K562 (cell line): ENCODE measurements around the gene PPP4C. TPM values are rescaled to one million over a fixed set of nuclear protein-coding genes. Genes with fewer than 3 reads are reported as not detected.

Experiments used
- ATF7 ChIP-seq: fragments of 450-650 bp; IDR thresholded peaks from 2 replicates; pipeline ENCODE4 v1.7.1; 2014; ENCODE audit warnings: mild to moderate bottlenecking, moderate library complexity
- FOXK2 ChIP-seq, 2 experiments: fragments of 450-650 bp; IDR thresholded peaks in 1 of 2; conservative IDR thresholded peaks in 1 of 2; 2 replicates each; pipeline ENCODE4 v1.6.1; 2016; ENCODE audit warnings: low read depth in 2 of 2, mild to moderate bottlenecking in 1 of 2
- HIVEP1 ChIP-seq: fragments of 250-450 bp; sonication (Bioruptor Pico); IDR thresholded peaks from 2 replicates; pipeline ENCODE4 v1.4.0; 2020; ENCODE audit warnings: mild to moderate bottlenecking
- JUNB ChIP-seq: fragments of 450-650 bp; formaldehyde crosslinking; conservative IDR thresholded peaks from 2 replicates; pipeline ENCODE4 v1.4.0; 2020; ENCODE audit warnings: mild to moderate bottlenecking
- NFE2L1 ChIP-seq: fragments of 450-650 bp; IDR thresholded peaks from 2 replicates; pipeline ENCODE4 v1.6.1; 2016; ENCODE audit warnings: missing genetic modification characterization, low read depth, mild to moderate bottlenecking, missing compliant biosample characterization, moderate library complexity, borderline replicate concordance
- NR2C2 ChIP-seq, 2 experiments: fragments of 200-800 bp in 1 of 2; sonication (Bioruptor generic) in 1 of 2; sonication (generic) in 1 of 2; formaldehyde crosslinking in 1 of 2; IDR thresholded peaks; 2 replicates each; pipeline versions ENCODE4 v1.6.1 to v1.8.0; 2016 to 2022; ENCODE audit warnings: mild to moderate bottlenecking in 1 of 2, missing compliant biosample characterization in 1 of 2, missing genetic modification characterization in 1 of 2, missing genetic modification reagents in 1 of 2
- PHF8 ChIP-seq: fragments of 200-600 bp; sonication (generic); IDR thresholded peaks from 2 replicates; pipeline ENCODE4 v1.6.1; 2012; ENCODE audit warnings: mixed run types, mild to moderate bottlenecking, inconsistent platforms, low read length, moderate library complexity, borderline replicate concordance
- SRSF7 ChIP-seq: fragments of 200-400 bp; formaldehyde crosslinking; optimal IDR thresholded peaks from 2 replicates; pipeline ENCODE3; 2017; ENCODE audit warnings: mild to moderate bottlenecking, low read depth, low read length
- SRSF9 ChIP-seq: fragments of 200-400 bp; formaldehyde crosslinking; IDR thresholded peaks from 2 replicates; pipeline ENCODE4 v1.6.1; 2017; ENCODE audit warnings: low read depth, low read length, borderline replicate concordance
- TFAM ChIP-seq: fragments of 250-450 bp; sonication (Bioruptor Pico); conservative IDR thresholded peaks from 2 replicates; pipeline ENCODE4 v1.5.0; 2021; ENCODE audit warnings: mild to moderate bottlenecking, moderate library complexity
- polyA plus RNA-seq, 8 experiments: library from polyadenylated mRNA; depleted of rRNA in 4 of 8; stranded (reverse) in 5 of 8; unstranded in 3 of 8; fragments of >200 nt; fragmentation: Nextera tagmentation in 2 of 8; fragmentation: Illumina TruSeq in 1 of 8; extraction: Ambion mirVana in 2 of 8; extraction: Trizol in 1 of 8; gene quantifications; 2 replicates each; pipeline versions ENCODE4 v1.2.1 to v1.2.3, GENCODE V29; 2011 to 2014; ENCODE audit warnings: inconsistent platforms in 1 of 8, missing spikeins in 1 of 8
- total RNA-seq, 7 experiments: library from RNA; depleted of rRNA in 6 of 7; stranded (reverse); fragments of >200 nt in 6 of 7; fragmentation: Illumina TruSeq in 2 of 7; extraction: Trizol in 2 of 7; gene quantifications; 2 replicates each; pipeline versions ENCODE4 v1.2.1 to v1.2.3, GENCODE V29; 2011 to 2021; ENCODE audit warnings: low replicate concordance in 1 of 7
- TF ChIP-seq, protein P1 (sequence below): fragments of 250-450 bp; sonication (Bioruptor Pico); IDR thresholded peaks from 2 replicates; pipeline ENCODE4 v1.4.0; 2020; ENCODE audit warnings: mild to moderate bottlenecking
- TF ChIP-seq, protein P2 (sequence below): sonication (generic); formaldehyde crosslinking; IDR thresholded peaks from 2 replicates; pipeline ENCODE4 v1.9.0; 2022; ENCODE audit warnings: mild to moderate bottlenecking, missing genetic modification reagents

Gene PPP4C
- total and polyA plus RNA-seq, 9 of the 15 experiments (the other 6 are each of a cell fraction or from before 2014, with no cell fraction given) = 3.5 to 183 (median 131) TPM

DNA sequence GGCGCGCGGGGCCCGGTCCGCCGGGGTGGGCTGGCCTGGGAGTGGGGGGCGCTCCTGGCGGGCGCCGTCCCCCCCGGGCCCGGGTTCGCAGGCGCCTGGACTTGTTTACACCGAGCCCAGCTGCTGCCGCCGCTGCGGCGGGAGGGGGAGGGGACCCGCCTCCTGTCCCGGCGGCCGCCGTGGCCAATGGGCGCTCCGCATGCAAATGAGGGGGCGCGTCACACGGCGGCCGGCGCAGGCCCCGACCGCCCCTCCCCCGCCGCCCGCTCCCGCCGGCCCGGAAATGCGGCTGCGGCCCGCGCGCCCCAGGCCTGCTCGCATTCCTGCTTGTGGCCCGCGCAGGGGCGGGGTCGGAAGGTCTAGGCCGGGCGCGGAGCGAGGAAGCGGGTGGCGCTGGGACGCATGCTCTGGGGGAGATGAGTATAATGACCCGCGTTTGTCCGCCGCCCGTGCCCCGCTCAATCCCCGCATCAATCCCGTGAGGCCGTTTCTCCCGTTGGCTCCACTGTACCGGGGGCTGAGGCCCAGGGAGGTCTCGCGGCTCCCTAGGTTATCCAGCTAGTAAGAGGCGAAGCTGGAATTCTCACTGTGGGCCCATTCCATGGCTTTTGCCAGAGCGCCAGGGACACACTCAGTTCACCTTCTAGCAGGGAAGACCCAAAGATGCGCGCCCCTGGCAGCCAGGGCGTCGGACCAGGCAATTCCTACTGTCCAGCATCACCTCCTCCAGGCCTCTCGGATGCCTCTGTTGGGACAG is 20.5 kb downstream of the PPP4C start, which contains the start of gene YPEL3 (continued):
- no peak for TF ChIP-seq NR2C2 (CRISPR knock-in tag; IDR thresholded peaks at IDR 0.05)
- TF ChIP-seq NR2C2 (tag; IDR thresholded peaks at IDR 0.05) = peak; percentile 40; the same call in 1 of the 2 replicates
- TF ChIP-seq, protein P1, sequence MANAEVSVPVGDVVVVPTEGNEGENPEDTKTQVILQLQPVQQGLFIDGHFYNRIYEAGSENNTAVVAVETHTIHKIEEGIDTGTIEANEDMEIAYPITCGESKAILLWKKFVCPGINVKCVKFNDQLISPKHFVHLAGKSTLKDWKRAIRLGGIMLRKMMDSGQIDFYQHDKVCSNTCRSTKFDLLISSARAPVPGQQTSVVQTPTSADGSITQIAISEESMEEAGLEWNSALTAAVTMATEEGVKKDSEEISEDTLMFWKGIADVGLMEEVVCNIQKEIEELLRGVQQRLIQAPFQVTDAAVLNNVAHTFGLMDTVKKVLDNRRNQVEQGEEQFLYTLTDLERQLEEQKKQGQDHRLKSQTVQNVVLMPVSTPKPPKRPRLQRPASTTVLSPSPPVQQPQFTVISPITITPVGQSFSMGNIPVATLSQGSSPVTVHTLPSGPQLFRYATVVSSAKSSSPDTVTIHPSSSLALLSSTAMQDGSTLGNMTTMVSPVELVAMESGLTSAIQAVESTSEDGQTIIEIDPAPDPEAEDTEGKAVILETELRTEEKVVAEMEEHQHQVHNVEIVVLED (CRISPR knock-in tag) = peak; percentile 39; the same call in 1 of the 2 replicates
- no peak for TF ChIP-seq SRSF7
- TF ChIP-seq JUNB (CRISPR knock-in tag) = 0 out of 2 replicates have a peak, but pooled peaks have one; percentile 3
- TF ChIP-seq SRSF9 = no peak
- peak; percentile 71; the same call in 1 of the 2 replicates for TF ChIP-seq PHF8
- TF ChIP-seq NFE2L1 (tag) = no peak
- TF ChIP-seq TFAM (CRISPR knock-in tag) = no peak
- TF ChIP-seq, protein P2, sequence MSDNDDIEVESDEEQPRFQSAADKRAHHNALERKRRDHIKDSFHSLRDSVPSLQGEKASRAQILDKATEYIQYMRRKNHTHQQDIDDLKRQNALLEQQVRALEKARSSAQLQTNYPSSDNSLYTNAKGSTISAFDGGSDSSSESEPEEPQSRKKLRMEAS (CRISPR knock-in tag) = peak; percentile 86
- TF ChIP-seq FOXK2 (conservative IDR thresholded peaks at IDR 0.05 in 1 of 2, IDR thresholded peaks at IDR 0.05 in 1 of 2; ENCODE audit: low read depth in 2 of 2) = peak in 1 of 2 experiments; percentile 55; a peak in 2 of 4 replicates
- TF ChIP-seq ATF7 = peak; percentile 35; the same call in 1 of the 2 replicates
- TF ChIP-seq HIVEP1 = no peak
